Loucy (cell line): ENCODE measurements around the gene HS3ST5.

Source experiments
- H2AFZ ChIP-seq: fragments of 200-600 bp; sonication (generic); 2 replicates; pipeline ENCODE4 v1.6.0; 2016; ENCODE audit warnings: antibody characterized with exemption, mild to moderate bottlenecking, low read length, moderate library complexity
- H3F3A ChIP-seq: fragments of 200-600 bp; 2 replicates; pipeline ENCODE4 v1.6.0; 2016; ENCODE audit warnings: antibody characterized with exemption, low read depth, mild to moderate bottlenecking
- H3K27me3 ChIP-seq: fragments of 200-600 bp; sonication (generic); 2 replicates; pipeline ENCODE4 v1.6.1; 2014; ENCODE audit warnings: low read length, mild to moderate bottlenecking; ENCODE audit not compliant: insufficient read depth, poor library complexity, severe bottlenecking
- H3K36me3 ChIP-seq: fragments of 200-600 bp; sonication (generic); 2 replicates; pipeline ENCODE4 v1.6.1; 2016; ENCODE audit warnings: low read length; ENCODE audit not compliant: insufficient read depth
- H3K4me1 ChIP-seq: fragments of 200-600 bp; sonication (generic); 2 replicates; pipeline ENCODE4 v1.5.1; 2014; ENCODE audit warnings: low read length, mild to moderate bottlenecking; ENCODE audit not compliant: insufficient read depth, poor library complexity, severe bottlenecking
- H3K4me2 ChIP-seq: fragments of 200-600 bp; sonication (generic); 2 replicates; pipeline ENCODE4 v1.6.0; 2014; ENCODE audit warnings: antibody characterized with exemption, low read length, low read depth, mild to moderate bottlenecking; ENCODE audit not compliant: poor library complexity, severe bottlenecking
- H3K4me3 ChIP-seq: fragments of 200-600 bp; sonication (generic); 2 replicates; pipeline ENCODE4 v1.5.1; 2014; ENCODE audit warnings: low read length, mild to moderate bottlenecking, mixed read lengths; ENCODE audit not compliant: poor library complexity, severe bottlenecking
- H3K79me2 ChIP-seq: fragments of 200-600 bp; sonication (generic); 2 replicates; pipeline ENCODE4 v1.6.1; 2014; ENCODE audit warnings: low read length; ENCODE audit not compliant: insufficient read depth
- H3K9ac ChIP-seq: fragments of 200-600 bp; sonication (generic); 2 replicates; pipeline ENCODE4 v1.6.0; 2014; ENCODE audit warnings: mild to moderate bottlenecking, low read depth, low read length, moderate library complexity; ENCODE audit not compliant: poor library complexity, severe bottlenecking
- H3K9me2 ChIP-seq: fragments of 200-600 bp; sonication (generic); replicated peaks from 2 replicates; pipeline ENCODE4 v1.6.1; 2016; ENCODE audit warnings: low read depth, low read length, mixed read lengths
- H3K9me3 ChIP-seq: fragments of 200-600 bp; sonication (generic); 2 replicates; pipeline ENCODE4 v1.6.1; 2014; ENCODE audit warnings: mild to moderate bottlenecking, antibody characterized with exemption, low read length, low read depth; ENCODE audit not compliant: insufficient read depth
- H4K20me1 ChIP-seq: fragments of 200-600 bp; sonication (generic); 2 replicates; pipeline ENCODE4 v1.6.0; 2014; ENCODE audit warnings: antibody characterized with exemption, low read length, mild to moderate bottlenecking; ENCODE audit not compliant: insufficient read depth, poor library complexity, severe bottlenecking
- CTCF ChIP-seq: fragments of 200-600 bp; sonication (generic); conservative IDR thresholded peaks from 2 replicates; pipeline ENCODE4 v1.5.1; 2014; ENCODE audit warnings: mild to moderate bottlenecking, antibody characterized with exemption, low read length
- EZH2phosphoT487 ChIP-seq: fragments of 200-600 bp; IDR thresholded peaks from 2 replicates; pipeline ENCODE4 v1.6.1; 2018; ENCODE audit warnings: antibody characterized with exemption, mild to moderate bottlenecking, moderate library complexity, borderline replicate concordance

HS3ST5 gene

GRCh38 chr6:114159727-114160126, 183.1 kb downstream of the HS3ST5 start:
- TF ChIP-seq CTCF (no peak), EZH2phosphoT487 (no peak)
- Histone ChIP-seq H3K79me2 (no peaks in the 10 kb centered on the region), H3K36me3 (no peaks in the 10 kb centered on the region), H2AFZ (no peak overlapping the region), H3K9me2 (no peaks in the 10 kb centered on the region), H3K9me3 (no peaks in the 10 kb centered on the region), H3K4me2 (no peak overlapping the region), H3K4me1 (no peaks in the 10 kb centered on the region), H3K9ac (no peak overlapping the region), H3K27me3 (no peaks in the 10 kb centered on the region), H3F3A (no peaks in the 10 kb centered on the region), H4K20me1 (no peaks in the 10 kb centered on the region), H3K4me3 (no peak overlapping the region)

GRCh38 chr6:114158838-114159694, 183.8 kb downstream of the HS3ST5 start:
- Histone ChIP-seq H3K79me2 (no peaks in the 10 kb centered on the region), H3K27me3 (no peaks in the 10 kb centered on the region), H3F3A (no peaks in the 10 kb centered on the region), H3K36me3 (no peaks in the 10 kb centered on the region), H3K9me3 (no peaks in the 10 kb centered on the region), H3K4me3 (no peak overlapping the region), H3K4me1 (no peaks in the 10 kb centered on the region), H3K9ac (no peak overlapping the region), H2AFZ (no peak overlapping the region), H3K4me2 (no peak overlapping the region), H4K20me1 (no peaks in the 10 kb centered on the region), H3K9me2 (no peaks in the 10 kb centered on the region)
- TF ChIP-seq EZH2phosphoT487 (no peak), CTCF (no peak)

- Histone ChIP-seq H3F3A (no peaks in the 10 kb centered on the region), H3K9me3 (no peaks in the 10 kb centered on the region), H3K4me2 (no peak overlapping the region), H3K4me3 (no peak overlapping the region), H3K9me2 (no peaks in the 10 kb centered on the region), H3K36me3 (no peaks in the 10 kb centered on the region), H3K79me2 (no peaks in the 10 kb centered on the region), H2AFZ (no peak overlapping the region), H3K27me3 (no peaks in the 10 kb centered on the region), H3K9ac (no peak overlapping the region), H4K20me1 (no peaks in the 10 kb centered on the region), H3K4me1 (no peaks in the 10 kb centered on the region)
- no peak for TF ChIP-seq CTCF
- no peak for TF ChIP-seq EZH2phosphoT487
Measured at GRCh38 chr6:114158411-114158810, 184.4 kb downstream of the HS3ST5 start.
